CMK (cell line): ENCODE results near the gene TDRD1.

ENCODE experiments used
- DNase-seq: peaks from one replicate; pipeline ENCODE4 v3.0.0-alpha.2; 2010; ENCODE audit warnings: low read depth

The TDRD1 gene

DNA sequence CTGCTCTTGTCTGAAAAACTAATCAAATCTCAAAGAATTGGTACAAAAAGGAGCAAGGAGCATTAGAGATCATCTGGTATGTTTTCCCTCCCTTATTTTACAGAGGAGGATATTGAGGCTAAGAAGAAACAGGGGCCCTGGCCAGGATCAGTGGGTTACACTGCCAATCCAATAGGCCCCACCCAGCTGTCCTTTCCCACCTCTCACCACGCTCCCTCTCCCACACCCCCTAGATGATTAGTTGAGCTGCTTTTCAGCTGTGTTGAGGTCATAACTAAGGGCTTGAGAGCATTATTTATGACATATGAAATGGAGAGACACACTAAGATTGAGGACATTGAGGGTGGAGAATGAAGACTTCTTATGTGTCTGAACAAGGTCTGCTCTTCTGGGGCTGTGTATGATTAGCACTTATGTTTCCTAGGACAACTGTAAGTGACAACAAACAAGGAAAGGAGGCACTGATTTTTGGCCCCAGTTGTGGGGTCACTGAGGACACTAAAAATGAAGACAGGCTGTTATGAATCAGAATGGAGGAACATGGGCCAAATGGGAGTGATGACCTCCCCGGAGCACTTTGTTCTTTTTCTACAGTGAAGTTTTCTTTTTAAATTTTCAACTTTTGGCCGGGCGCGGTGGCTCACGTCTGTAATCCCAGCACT is 86.4 kb downstream of the TDRD1 start:
- DNase-seq: no peak

DNA sequence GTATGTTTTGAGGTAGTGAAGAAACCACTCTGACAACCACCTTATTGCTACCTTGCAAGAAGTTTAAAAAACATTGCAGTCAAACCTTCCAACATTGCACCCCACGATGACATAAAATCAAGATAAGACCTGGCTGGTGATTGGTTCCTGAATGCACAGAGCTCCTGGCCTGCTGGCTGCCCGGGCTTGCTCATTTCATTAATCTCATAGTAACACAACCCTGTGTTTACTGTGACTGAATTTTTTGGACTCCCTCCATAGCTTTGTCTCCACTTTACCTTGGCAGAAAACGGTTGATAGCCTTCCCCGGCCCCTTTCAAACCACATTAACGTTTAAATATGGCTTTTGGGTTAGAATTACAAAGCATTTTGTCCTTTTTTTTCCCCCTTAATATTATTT is 87.4 kb downstream of the TDRD1 start:
- no peak for DNase-seq

DNA sequence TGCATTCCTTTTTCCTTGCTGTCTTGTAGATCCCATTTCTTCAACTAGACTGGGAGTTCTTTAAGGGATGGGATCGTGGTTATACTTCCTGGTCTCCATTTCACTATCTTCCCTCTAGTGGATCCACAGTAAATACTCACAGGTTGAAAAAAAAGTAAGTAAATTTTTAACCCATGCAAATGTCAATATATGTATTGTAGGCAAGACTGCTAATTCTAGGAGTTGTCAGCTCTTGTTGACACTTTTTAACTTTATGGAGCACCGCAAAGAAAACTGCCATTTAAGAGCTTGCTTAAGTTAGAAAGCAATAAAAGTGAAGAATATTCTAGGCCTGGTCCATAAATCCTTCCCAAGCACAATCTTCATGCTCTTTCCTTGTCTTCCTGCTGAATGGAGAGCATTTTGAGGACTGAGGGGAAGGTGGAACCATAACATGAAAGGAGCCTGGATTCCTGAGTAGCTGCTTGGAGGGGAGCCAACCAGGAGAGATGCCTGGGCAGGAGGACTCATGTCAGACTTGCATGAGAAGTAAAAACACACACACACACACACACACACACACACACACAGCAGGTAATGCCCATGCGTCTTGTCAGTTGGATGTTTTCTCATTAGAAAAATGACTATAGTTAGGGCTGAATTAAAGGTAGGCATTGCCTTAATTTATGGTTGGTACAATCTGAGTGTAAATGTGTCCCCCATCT is 92.1 kb downstream of the TDRD1 start:
- no peak for DNase-seq

DNA sequence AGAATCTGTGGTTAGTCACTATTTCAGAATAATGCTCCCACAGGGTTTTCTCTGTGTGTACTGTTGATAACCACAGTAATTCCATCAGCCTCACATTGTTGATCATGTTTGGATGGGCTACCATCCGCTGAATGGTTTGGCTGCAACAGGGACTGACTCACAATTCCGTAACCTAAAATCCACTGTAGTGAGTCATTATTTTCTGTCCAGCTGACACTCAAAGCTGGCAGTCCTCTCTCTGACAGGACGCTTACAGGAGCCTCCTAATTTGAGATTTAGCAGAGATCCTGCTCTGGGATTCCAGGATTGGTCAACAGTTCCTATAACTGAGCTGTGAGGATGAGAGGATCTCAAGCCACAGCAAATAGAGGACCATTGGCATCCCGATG is 92.6 kb downstream of the TDRD1 start:
- DNase-seq: no peak

DNA sequence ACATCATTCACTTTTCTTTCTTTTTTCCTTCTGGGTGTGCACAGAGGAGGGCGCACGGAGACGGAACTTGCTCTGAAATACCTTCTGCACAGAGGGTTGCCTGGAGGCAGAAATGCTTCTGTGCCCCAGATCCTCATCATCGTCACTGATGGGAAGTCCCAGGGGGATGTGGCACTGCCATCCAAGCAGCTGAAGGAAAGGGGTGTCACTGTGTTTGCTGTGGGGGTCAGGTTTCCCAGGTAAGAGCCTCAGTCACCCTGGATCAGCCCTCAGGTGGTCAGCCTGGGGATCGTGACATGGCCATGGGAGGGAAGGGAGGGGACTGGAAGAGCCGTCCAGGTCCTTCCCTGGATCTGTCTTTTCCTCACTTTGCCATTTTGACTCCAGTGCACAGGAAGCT is 93.5 kb downstream of the TDRD1 start:
- DNase-seq: no peak

DNA sequence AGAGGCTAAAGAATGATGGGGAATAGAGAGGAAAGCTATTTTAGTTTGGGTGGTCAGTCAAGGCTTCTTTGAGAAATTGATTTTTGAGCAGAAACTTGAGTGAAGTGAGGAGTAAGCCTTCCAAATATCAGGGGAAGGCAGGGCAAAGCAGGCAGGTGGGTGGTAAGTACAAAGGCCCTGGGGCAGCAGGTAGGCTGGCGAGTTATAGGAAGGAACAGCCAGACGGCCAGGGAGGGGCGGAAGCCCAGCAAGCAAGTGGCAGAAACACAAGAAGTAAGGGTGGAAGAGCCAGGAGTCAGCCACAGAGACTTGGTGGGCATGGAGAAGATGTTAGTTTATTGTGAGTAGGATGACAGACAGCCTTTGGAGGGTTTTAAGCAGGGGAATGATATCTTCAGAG is 94.8 kb downstream of the TDRD1 start:
- DNase-seq: no peak

DNA sequence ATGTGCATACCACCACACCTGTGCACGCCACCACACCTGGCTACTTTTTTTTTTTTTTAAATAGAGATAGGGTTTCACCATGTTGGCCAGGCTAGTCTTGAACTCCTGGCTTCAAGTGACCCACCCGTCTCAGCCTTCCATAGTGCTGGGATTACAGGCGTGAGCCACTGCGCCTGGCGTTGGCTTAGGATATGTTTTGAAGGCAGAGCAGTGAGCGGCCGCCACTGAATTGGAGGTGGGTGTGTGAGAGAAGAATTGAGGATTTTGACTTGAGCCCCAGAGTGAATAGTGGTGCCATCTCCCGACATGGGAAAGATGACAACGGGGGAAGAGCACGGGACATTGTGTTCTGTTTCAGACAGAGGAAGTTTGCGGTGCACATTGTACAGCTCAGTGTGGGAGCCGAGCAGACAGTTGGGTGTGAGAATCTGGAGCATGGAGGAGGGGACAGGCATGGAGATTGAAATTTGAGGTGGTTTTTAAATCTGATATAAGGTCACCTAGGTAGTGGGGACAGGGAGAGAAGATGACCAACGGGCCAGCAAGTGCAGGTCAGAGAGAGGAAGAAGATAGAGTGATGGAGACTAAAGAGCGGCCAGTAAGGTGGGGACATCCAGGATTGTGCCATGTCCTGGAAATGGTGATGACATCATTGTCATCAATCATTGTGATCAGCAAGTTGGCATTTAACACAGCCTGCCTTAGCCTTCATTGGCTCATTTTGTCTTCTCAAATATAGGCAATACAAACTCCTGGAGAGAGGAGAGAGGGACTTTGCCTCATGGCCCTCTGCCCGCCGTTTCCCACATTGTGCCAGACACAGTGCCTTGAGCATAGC is 95.7 kb downstream of the TDRD1 start:
- DNase-seq: no peak

DNA sequence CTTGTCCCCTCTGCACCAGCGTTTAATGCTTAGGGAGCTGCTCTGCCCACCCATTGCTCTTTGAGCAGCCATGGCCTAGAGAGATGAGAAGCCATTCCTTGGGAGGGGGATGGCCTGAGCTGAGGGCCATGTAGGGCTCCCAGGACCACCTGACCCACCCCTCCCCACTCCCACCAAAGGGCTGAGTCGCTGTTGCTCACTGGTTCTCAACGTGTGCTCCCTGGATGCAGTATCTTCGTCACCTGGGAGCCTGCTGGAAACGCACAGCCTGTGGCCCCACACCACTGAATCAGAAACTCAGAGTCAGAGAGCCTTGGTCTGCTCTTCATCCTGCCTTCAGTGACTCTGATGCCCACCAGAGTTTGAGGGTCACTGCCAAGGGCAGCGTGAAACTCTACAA is 96.9 kb downstream of the TDRD1 start:
- no peak for DNase-seq

DNA sequence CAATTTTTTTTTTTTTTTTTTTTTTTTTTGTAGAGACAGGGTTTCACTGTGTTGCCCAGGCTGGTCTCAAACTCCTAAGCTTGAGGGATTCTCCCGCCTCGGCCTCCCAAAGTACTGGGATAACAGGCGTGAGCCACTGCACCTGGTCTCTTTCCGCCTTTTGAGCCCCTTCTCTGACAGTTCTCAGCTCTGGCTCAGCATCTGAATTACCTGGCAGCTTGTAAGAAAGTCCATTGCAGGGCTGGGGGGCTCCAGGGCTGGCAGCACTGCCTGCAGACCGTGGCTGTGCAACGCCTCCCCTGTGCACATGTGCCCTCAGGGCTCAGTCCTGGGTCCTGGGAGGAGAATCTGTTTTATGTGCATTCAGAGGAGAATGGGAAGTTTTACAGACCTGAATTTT is 97.5 kb downstream of the TDRD1 start:
- DNase-seq: no peak

DNA sequence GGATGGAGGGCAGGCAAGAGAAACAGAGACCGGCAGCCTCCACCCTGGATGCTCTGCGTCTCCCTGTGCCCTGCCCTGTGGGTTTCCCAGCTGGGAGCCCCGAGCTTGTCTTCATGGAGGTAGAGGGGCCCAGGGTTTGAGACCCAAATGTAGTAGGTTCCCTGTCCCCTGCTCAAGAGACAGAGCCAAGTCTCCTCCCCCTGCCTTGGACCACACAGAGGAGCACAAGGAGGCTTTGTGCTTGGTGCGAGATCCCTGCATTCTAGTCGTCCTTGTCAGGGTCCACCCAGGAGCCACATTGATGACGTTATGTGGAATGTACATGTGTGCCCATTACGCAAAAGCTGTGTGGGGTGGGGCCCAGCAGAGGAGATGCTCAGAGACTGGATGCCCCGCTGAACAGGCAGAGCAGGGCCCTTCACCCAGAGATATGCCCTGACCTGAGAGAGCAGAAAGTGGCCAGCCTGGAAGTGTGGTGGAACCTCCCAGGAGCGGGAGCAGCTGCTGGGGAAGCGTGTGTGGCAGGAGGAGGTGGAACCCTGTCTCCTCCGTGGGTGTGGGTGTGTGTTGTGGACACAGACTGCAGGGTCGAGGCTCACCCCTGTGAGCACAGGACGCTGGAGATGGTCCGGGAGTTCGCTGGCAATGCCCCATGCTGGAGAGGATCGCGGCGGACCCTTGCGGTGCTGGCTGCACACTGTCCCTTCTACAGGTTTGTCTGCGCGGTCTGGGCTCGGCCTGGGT is 99.2 kb downstream of the TDRD1 start:
- no peak for DNase-seq

DNA sequence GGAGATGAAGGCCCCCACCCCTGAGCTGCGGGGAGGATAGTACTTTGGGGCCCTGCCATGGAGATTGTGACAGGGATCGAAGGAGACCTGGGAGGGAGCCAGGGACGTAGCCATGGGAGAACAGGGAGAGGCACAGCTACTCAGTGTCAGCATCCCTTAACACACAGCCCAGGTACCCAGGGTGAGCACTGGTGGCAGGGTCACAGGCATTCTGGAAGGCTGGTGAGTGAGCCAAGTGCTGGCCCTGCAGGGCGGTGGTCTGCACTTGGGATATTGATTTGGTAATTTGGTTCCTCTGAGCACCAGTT is 99.7 kb downstream of the TDRD1 start:
- no peak for DNase-seq

DNA sequence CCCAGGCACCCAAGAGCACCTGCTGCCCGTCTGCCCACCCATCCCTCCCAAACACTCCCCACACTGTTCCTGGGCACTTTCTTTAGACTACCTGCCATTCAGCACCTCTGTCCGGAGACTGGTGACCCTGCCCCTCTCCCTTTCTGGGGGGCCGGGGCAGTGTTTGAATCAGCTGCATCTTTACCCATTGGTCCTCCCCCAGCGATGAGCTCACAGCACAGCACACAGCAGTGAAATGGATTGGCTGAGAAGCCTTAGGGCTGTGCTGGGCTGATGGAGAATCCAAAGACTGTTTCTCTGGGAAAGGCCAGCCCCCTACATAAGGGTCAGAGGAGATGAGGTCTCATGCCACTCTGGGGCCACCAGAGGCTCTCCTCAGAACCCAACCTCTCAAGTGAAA is 100.1 kb downstream of the TDRD1 start:
- DNase-seq: no peak

DNA sequence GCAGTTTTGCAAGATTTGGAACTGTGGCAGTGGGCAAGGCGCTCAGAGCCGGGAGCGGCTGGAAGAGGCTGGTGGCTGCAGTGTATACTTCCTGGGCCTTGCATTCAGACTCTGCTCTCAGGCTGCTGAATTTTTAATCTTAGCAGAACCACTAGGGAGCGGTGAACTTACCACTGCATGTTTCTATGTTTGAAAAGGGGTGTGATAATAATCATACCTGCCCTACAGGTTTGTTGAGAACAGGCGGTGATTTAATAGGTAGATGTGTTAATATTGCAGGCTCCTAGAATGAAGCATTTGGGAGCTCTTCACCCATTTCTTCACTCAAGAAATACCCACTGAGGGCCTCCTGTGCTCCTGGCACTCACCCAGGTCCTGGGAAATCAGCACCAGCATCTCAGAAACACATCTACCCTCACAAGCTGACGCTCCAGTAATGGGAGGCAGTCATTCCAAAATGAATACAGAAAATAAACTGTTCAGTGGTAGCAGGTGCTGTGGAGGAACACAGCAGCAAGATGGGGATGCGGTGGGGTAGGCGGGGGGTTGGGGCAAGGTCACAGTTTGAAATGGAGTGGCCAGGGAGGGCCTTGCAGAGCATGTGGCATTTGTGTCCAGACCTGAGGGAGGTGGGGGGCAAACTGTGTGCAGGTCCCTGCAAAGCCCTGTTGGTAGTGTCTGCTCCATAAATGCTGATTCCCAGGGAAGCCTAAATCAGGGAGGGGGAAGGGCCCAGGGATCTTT is 100.9 kb downstream of the TDRD1 start:
- DNase-seq: no peak

DNA sequence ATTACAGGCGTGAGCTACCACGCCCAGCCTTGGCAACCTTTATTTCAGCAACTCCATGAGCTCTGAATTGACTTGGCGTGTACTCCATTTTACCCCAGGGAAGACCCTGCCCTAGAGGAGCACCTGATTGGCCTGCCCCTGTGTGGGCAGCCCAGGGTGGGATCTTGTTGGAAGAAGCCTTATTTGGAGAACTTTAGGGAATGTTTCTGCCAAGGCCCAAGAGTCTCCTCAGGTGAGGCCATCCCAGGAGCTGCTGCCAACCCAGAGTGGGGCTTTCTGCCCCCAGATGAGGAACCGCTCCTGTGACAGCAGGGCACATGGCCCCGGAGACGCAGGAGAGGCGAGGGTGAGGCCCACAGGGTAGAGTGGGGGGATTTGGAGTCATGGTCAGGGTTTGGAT is 101.9 kb downstream of the TDRD1 start:
- no peak for DNase-seq

DNA sequence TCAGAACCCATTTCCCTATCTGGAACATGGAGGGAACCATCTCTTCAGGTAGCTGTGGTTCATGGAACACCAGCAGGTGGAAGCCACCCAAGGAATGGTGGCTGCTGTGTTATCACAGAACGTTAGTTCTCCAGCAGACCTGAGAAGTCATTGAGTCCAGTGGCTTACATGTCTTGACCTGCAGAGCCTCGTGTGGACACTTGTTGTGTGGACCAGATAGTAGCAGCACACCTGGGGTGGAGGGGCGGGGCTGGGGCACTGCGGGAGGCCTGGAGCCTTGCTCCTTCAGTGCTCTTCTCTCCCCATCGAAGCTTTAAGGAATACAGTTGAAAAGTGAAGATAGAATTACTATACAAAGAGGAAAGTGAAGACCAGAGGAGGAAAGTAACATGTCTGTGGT is 102.3 kb downstream of the TDRD1 start:
- DNase-seq: no peak
